ENCODE results near the gene DAPK1.

DAPK1 gene

GRCh38 chr9:87501806-87502205, 4.1 kb downstream of the DAPK1 start:
- Histone ChIP-seq H3K9ac (no peak overlapping the region), H3K4me1 (ENCODE audit: low read depth, poor library complexity, severe bottlenecking) (peaks cover 41% of the 10 kb centered on the region), H3K79me2 (ENCODE audit: insufficient read depth, low read depth) (peaks cover 34% of the 10 kb centered on the region), H3K27ac (no peak overlapping the region), H2AFZ (ENCODE audit: low read depth) (no peak overlapping the region), H3K27me3 (ENCODE audit: insufficient read depth, low read depth) (no peaks in the 10 kb centered on the region), H3K36me3 (ENCODE audit: insufficient read depth) (no peaks in the 10 kb centered on the region), H4K20me1 (ENCODE audit: insufficient read depth) (no peaks in the 10 kb centered on the region), H3K4me3 (IDR thresholded peaks at IDR 0.05; ENCODE audit: insufficient read depth, low read depth, low read length) (no peak overlapping the region), H3K4me2 (no peak overlapping the region)
- TF ChIP-seq, protein P1, sequence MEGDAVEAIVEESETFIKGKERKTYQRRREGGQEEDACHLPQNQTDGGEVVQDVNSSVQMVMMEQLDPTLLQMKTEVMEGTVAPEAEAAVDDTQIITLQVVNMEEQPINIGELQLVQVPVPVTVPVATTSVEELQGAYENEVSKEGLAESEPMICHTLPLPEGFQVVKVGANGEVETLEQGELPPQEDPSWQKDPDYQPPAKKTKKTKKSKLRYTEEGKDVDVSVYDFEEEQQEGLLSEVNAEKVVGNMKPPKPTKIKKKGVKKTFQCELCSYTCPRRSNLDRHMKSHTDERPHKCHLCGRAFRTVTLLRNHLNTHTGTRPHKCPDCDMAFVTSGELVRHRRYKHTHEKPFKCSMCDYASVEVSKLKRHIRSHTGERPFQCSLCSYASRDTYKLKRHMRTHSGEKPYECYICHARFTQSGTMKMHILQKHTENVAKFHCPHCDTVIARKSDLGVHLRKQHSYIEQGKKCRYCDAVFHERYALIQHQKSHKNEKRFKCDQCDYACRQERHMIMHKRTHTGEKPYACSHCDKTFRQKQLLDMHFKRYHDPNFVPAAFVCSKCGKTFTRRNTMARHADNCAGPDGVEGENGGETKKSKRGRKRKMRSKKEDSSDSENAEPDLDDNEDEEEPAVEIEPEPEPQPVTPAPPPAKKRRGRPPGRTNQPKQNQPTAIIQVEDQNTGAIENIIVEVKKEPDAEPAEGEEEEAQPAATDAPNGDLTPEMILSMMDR (conservative IDR thresholded peaks at IDR 0.05; ENCODE audit: low read depth, low read length): no peak

DNA sequence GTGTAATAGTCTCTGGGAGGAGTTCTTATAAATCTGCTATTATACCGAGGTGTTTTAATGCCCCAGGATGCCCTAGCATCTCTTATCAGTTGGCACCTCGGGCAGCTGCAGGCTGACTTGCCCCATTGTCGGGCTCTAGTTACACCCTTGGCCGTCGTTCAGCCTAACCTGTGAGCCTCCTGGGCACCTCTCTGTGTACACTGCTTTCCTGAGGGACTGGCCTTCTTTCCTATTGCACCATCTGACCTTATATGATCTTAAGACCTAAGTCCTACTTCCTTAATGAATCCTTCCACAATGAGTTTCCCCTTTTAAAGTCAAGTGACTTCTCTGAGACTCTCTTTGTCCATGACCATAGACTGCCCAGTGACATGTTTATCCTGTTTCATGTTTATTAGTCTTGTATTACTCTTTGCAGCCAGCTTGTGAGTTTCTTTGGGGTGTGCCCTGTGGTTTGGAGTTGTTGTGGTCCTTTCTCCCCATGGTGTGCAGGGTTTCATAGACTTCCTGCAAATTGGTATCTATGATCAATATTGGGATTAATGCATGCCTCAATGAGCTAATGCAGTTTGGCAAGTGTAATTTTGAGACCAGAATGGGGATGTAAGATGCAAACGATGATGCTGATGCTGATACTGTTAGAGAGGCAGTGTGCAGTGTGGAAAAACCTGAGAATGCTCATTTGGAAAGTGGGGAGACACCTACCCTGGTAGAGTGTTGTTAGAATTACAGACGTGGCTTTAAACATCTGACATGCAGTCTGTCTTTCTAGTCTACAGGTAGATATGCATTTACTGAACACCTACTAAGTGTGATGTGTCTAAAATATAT, 4.9 kb downstream of the DAPK1 start:
- Histone ChIP-seq H3K4me1 (ENCODE audit: low read depth, poor library complexity, severe bottlenecking) (peaks cover 37% of the 10 kb centered on the region), H3K4me3 (IDR thresholded peaks at IDR 0.05; ENCODE audit: insufficient read depth, low read depth, low read length) (no peak overlapping the region), H3K27me3 (ENCODE audit: insufficient read depth, low read depth) (no peaks in the 10 kb centered on the region), H3K4me2 (no peak overlapping the region; the same call in 1 of the 2 replicates), H3K27ac (no peak overlapping the region), H2AFZ (ENCODE audit: low read depth) (no peak overlapping the region), H3K9ac (no peak overlapping the region), H3K79me2 (ENCODE audit: insufficient read depth, low read depth) (peaks cover 34% of the 10 kb centered on the region), H3K36me3 (ENCODE audit: insufficient read depth) (no peaks in the 10 kb centered on the region), H4K20me1 (ENCODE audit: insufficient read depth) (no peaks in the 10 kb centered on the region)
- TF ChIP-seq, protein P1 (conservative IDR thresholded peaks at IDR 0.05; ENCODE audit: low read depth, low read length): no peak

DNA sequence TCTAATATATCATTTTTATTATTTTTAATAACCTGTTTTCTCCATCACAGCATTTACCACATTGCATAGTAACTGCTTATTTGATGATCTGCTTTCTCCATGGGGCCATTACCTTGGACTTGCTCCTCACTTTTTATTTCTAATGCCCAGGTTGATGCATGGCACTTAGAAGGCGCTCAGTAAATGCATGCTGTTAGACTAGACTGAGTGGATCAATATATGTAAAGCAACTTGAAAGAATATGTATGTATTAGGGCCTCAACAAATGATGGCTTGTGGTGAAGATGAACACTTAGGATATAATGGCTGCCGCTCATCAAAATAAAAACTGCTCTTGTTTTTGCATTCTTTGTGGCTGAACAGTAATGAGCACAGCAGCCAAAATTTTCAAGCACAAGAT, 5.8 kb downstream of the DAPK1 start:
- no peaks in the 10 kb centered on the region for H3K36me3 ChIP-seq (ENCODE audit: insufficient read depth)
- H3K27ac ChIP-seq: no peak overlapping the region
- no peak overlapping the region for H3K4me2 ChIP-seq

DNA sequence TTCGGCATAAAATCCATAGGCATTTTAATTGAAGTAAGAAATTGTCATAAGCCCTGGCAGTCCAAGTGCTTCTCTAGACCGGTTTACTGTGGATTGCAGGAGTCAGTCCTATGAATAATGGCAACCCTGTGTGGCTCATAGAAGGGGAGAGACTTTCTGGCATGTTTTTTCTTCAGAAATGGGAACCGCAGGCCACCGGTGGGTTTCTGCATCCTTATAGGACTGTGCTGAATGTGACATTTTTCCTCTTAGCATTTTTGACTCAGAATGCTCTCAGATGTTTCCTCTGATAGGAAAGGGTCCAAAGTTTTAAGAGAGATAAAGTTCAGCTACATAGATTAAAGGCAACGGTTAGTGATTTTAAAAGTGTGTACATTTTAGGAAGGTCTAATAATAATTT, 6.3 kb downstream of the DAPK1 start:
- no peaks in the 10 kb centered on the region for H3K36me3 ChIP-seq (ENCODE audit: insufficient read depth)
- peaks cover 34% of the 10 kb centered on the region for H3K79me2 ChIP-seq (ENCODE audit: insufficient read depth, low read depth)
- no peaks in the 10 kb centered on the region for H4K20me1 ChIP-seq (ENCODE audit: insufficient read depth)
- TF ChIP-seq, protein P1 (conservative IDR thresholded peaks at IDR 0.05; ENCODE audit: low read depth, low read length): no peak
- no peak overlapping the region for H3K9ac ChIP-seq
- H3K4me2 ChIP-seq: no peak overlapping the region
- H3K27ac ChIP-seq: no peak overlapping the region
- H2AFZ ChIP-seq (ENCODE audit: low read depth): no peak overlapping the region
- H3K4me3 ChIP-seq (IDR thresholded peaks at IDR 0.05; ENCODE audit: insufficient read depth, low read depth, low read length): no peak overlapping the region
- no peaks in the 10 kb centered on the region for H3K27me3 ChIP-seq (ENCODE audit: insufficient read depth, low read depth)
- peaks cover 37% of the 10 kb centered on the region for H3K4me1 ChIP-seq (ENCODE audit: low read depth, poor library complexity, severe bottlenecking)

More for the DNA sequence above, 5.8 kb downstream of the DAPK1 start:
- H2AFZ ChIP-seq (ENCODE audit: low read depth): no peak overlapping the region
- H4K20me1 ChIP-seq (ENCODE audit: insufficient read depth): no peaks in the 10 kb centered on the region
- peaks cover 37% of the 10 kb centered on the region for H3K4me1 ChIP-seq (ENCODE audit: low read depth, poor library complexity, severe bottlenecking)
- H3K9ac ChIP-seq: no peak overlapping the region
- H3K4me3 ChIP-seq (IDR thresholded peaks at IDR 0.05; ENCODE audit: insufficient read depth, low read depth, low read length): no peak overlapping the region
- TF ChIP-seq, protein P1 (conservative IDR thresholded peaks at IDR 0.05; ENCODE audit: low read depth, low read length): no peak
- H3K27me3 ChIP-seq (ENCODE audit: insufficient read depth, low read depth): no peaks in the 10 kb centered on the region
- H3K79me2 ChIP-seq (ENCODE audit: insufficient read depth, low read depth): peaks cover 34% of the 10 kb centered on the region
